ENCODE measurements around the gene PLCG2.
A peak's percentile ranks its signal among the peaks of the same experiment; 100 is the strongest.

Gene PLCG2

GRCh38 chr16:81864646-81865382 is 85.7 kb downstream of the PLCG2 start:
- DNase-seq (ENCODE audit: low read depth): no peak
- no peak overlapping the region for H3K4me3 ChIP-seq (ENCODE audit: low read depth, low read length)
- in situ Hi-C loops (cut with HindIII; ENCODE audit: low sequenced_read_pairs): no loop called here
- no peak for TF ChIP-seq CTCF (IDR thresholded peaks at IDR 0.05; ENCODE audit: low read depth, low read length, missing control alignments)

- in situ Hi-C loops (cut with HindIII; ENCODE audit: low sequenced_read_pairs): no loop called here
- no peak for DNase-seq (ENCODE audit: low read depth)
- no peak for TF ChIP-seq CTCF (IDR thresholded peaks at IDR 0.05; ENCODE audit: low read depth, low read length, missing control alignments)
- H3K4me3 ChIP-seq (ENCODE audit: low read depth, low read length): no peak overlapping the region
Observed at GRCh38 chr16:81866820-81867440, 87.8 kb downstream of the PLCG2 start.

- in situ Hi-C loops (cut with HindIII; ENCODE audit: low sequenced_read_pairs): no loop called here
- no peak for DNase-seq (ENCODE audit: low read depth)
- H3K4me3 ChIP-seq (ENCODE audit: low read depth, low read length): no peak overlapping the region
- TF ChIP-seq CTCF (IDR thresholded peaks at IDR 0.05; ENCODE audit: low read depth, low read length, missing control alignments): no peak
Observed at GRCh38 chr16:81868057-81868748, 89.1 kb downstream of the PLCG2 start.

GRCh38 chr16:81869326-81869725 is 90.2 kb downstream of the PLCG2 start:
- in situ Hi-C loops (cut with HindIII; ENCODE audit: low sequenced_read_pairs): no loop called here
- no peak for TF ChIP-seq CTCF (IDR thresholded peaks at IDR 0.05; ENCODE audit: low read depth, low read length, missing control alignments)
- H3K4me3 ChIP-seq (ENCODE audit: low read depth, low read length): no peak overlapping the region
- DNase-seq (ENCODE audit: low read depth): no peak

- no peak for TF ChIP-seq CTCF (IDR thresholded peaks at IDR 0.05; ENCODE audit: low read depth, low read length, missing control alignments)
- no peak for DNase-seq (ENCODE audit: low read depth)
- H3K4me3 ChIP-seq (ENCODE audit: low read depth, low read length): no peak overlapping the region
- in situ Hi-C loops (cut with HindIII; ENCODE audit: low sequenced_read_pairs): no loop called here
Observed at GRCh38 chr16:81873206-81873605, 94.1 kb downstream of the PLCG2 start.

- no peak overlapping the region for H3K4me3 ChIP-seq (ENCODE audit: low read depth, low read length)
- no peak for DNase-seq (ENCODE audit: low read depth)
- in situ Hi-C loops (cut with HindIII; ENCODE audit: low sequenced_read_pairs): no loop called here
- TF ChIP-seq CTCF (IDR thresholded peaks at IDR 0.05; ENCODE audit: low read depth, low read length, missing control alignments): peak; percentile 87
Observed at GRCh38 chr16:81873843-81874752, 95.0 kb downstream of the PLCG2 start.
